Measurements from ENCODE around the gene TMEM143. TPM values are rescaled to one million over a fixed set of nuclear protein-coding genes. Genes with fewer than 3 reads are reported as not detected.

Gene TMEM143
- total and polyA plus RNA-seq, 10 of the 15 experiments (the other 5 are each of a cell fraction or from before 2014, with no cell fraction given), result 1.5 to 19.5 (median 10.1) TPM

- TF ChIP-seq PKNOX1 (IDR thresholded peaks at IDR 0.05) (no peak), CTCF (IDR thresholded peaks at IDR 0.05 in 2 of 3, conservative IDR thresholded peaks at IDR 0.05 in 1 of 3; ENCODE audit: control insufficient read depth in 2 of 3, extremely low read depth in 1 of 3, insufficient read depth in 1 of 3, low read depth in 3 of 3, low read length in 3 of 3) (no peak), TBL1XR1 (IDR thresholded peaks at IDR 0.05; ENCODE audit: low read depth, low read length) (no peak), RBBP5 (conservative IDR thresholded peaks at IDR 0.05) (no peak), BRCA1 (IDR thresholded peaks at IDR 0.05; ENCODE audit: low read depth, low read length) (no peak), SIX5 (IDR thresholded peaks at IDR 0.05; ENCODE audit: low read depth, low read length, severe bottlenecking) (peak; percentile 99), EP300 (IDR thresholded peaks at IDR 0.05; ENCODE audit: borderline replicate concordance in 1 of 2, control insufficient read depth in 1 of 2, low read depth in 2 of 2, low read length in 2 of 2) (no peak), CHD2 (IDR thresholded peaks at IDR 0.05; ENCODE audit: borderline replicate concordance, low read depth, low read length) (peak; percentile 62; the same call in 1 of the 2 replicates)
Measured at GRCh38 chr19:48362716-48363499, 832 bp downstream of the TMEM143 start (continued).

Data from GM12878 (cell line).